HG02798 (cell line): ENCODE results near the gene CD28.
"Not testable (repeated sequence)": the region's sequence is repeated elsewhere in the genome, so short reads cannot be mapped to it uniquely, and the experiment has no call there.

Source experiments
- ATAC-seq: cut with Tn5 transposase; IDR thresholded peaks from one replicate; pipeline ENCODE4 v1.9.1; 2021; ENCODE audit warnings: mild to moderate bottlenecking; ENCODE audit not compliant: unreplicated experiment, poor library complexity

The CD28 gene

DNA sequence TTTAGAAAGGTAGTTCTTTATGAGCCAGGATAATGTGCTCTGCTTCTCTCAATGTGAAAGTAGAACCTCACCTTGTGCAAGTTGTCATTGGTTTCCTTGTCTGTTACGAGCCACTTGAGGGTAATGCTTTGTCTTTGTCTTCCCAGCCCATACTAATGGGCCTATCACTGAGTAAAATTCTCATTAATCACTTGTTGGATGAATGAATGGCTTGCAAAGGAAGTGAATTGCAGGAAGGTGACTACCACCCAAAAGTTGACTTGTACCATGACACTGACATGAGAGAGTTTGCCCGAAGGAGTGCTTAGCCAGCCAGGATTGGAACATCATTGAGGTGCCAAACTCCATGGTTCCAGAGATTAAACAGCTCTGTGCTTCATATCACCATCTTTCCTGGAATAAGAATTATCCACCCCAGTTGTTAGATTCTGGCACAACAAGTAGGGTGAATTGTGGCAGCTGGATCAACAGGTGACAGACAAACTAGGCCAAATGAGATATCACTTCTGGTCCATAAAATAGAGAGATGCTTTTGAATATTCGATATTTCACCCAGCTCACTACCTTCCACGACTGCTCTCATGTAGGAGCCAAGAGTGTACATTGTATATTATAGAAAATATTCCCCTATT, 20.5 kb upstream of the CD28 start:
- ATAC-seq = no peak

DNA sequence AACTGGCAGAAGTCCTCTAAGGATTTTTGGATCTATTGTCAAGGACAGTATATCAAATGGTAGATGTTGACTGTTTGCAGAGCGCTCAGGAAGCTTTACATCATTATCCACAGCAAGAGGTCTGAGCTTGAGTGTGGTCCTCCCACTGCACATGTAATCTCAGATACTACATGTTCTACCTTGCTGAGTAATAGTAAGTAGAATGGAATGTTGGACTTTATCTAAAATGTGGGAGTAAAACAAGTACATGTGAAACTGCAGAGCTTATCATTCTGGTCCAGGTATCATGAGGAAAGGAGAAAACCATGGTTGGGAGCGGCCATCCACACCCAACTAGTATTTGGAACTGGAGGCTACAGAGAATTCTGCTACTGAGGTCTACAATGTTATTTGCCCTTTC, 19.3 kb upstream of the CD28 start:
- ATAC-seq = no peak

DNA sequence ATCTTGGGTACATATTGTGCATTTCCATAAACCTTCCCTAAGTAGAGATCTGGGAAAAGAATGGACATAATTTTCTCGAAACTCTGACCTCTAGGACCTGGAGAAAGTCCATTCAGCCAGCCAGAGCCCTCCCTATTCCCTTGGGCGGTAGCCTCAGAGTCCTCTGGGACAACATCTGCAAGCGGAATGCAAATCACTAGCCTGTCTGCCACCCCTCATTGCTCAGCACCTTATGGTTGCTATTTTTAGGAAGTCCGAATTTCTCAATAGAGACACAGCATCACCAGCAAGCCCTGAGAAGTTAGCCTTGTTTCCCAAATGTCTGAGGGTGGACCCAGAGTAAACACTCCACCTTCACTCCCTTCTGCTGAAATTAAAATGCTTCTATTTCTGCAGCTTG, 17.6 kb upstream of the CD28 start:
- ATAC-seq = peak; percentile 72

DNA sequence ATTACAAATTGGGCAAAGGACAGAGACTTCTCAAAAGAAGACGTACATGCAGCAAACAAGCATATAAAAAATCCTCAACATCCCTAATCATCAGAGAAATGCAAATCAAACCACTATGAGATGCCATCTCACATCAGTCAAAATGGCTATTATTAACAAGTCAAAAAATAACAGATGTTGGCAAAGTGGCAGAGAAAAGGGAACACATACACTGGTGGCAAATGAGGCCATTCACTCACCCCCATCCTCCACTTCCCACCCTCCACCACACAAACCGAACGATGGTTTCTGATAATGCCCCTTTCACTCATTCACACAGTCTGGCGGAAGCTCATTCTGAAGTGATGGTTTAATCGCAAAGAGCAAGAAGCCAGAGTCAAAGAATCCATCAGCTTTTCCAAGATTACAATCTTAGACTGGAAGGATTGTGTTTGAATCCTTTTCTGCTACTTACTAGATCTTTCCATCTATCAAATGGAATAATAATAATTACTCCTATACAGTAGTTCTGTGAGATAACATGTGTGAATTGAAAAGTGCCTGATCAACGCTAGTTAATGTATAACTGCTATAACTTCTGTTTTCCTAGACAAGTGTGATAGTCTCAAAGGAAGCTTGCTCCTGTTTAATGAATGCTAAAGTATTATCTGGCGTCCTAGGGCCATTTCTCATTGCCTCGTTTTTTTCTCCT, 16.9 kb upstream of the CD28 start:
- peak; percentile 61 for ATAC-seq

DNA sequence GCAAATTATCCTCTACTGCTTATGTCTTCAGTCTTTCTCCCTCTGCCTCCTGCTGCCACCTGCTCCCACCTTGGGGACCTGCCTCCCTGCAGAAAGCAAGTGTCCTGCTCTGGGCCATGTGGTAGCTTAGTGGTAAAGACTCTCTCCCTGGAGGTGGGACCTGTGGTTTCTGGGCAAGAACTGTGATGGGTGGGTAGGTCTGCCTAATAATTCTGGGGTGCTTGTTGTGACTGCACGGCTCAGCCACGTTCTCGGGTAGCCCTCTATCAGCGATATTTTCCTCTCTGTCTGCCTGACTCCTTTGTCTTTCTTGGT, 16.4 kb upstream of the CD28 start:
- ATAC-seq = peak; percentile 28

DNA sequence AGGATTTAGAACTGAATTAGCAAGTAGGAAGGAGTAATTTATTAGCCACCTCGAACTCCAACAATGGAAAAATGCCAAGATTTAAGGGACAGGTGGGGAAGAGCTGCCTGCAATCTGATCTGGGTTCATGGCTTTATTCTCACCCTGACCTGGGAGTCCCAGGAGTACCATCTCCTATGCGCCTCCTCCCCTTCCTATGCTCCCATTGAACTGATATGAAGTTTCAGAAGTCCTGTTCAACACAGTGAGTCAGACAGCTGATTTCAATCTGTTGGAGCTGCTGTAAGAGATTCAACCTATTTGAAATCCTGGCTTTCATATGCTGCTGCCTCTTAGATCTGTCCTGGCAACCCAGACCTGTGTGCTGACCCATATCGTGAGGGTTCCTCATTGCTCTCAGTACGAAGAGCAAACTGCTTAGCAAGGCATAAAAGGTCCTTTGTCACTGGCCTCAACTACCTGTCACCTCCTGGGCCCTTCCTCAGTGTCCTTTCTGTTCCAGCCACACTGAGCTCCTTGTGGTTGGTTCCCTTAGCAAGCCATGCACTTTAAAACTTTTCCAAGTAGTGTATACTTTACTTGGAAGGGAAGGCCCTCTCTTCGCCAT, 15.9 kb upstream of the CD28 start:
- no peak for ATAC-seq

DNA sequence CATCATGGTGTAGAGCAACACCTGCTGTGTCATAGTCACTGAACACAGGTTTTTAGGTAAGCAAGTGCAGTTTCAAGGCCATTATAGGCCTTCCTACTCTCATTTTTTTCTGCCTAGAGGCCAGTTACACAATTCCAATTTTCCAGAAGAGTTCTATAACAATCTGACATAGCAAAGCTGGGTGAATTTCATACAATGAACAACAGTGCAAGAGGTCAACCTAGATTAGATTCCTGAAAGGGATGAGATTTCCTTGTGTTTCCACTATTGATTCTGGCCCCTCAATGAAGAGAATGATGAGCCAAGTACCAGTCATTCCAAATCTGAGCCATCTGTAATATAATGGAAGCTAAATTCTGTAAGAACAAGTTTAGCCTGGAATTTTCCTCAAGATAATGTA, 15.3 kb upstream of the CD28 start:
- ATAC-seq = no peak

DNA sequence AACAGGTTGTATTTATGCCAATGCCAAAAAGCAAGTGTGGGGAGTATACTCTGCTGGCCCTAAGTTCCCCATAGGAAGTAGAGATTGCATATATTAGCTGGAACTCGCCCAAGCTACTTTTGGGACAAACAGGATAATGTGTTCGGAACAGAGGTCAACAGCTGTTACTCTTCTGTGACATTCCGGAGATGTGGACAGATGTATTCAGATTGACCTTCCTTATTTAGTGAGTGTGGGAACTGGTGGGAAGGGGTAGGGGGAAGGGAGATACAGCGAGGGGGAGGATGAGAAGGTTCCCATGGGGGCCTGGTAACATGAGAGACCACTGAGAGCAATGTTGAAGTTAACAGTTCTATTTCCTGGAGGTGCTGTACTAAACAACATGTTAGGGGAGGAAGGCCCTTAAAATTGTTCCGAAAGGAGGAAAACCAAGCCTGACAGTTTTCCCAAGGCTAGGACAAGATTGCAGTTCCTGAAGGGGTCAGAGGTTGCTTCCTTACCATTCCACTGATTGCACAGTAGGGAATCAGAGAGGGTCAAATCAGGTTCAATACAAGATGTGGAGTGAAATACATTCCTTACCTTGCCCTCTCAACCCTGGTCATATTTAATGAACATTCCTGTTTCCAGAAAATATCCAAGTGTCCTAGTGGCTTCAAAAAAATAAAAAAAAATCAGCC, 14.3 kb upstream of the CD28 start:
- no peak for ATAC-seq

DNA sequence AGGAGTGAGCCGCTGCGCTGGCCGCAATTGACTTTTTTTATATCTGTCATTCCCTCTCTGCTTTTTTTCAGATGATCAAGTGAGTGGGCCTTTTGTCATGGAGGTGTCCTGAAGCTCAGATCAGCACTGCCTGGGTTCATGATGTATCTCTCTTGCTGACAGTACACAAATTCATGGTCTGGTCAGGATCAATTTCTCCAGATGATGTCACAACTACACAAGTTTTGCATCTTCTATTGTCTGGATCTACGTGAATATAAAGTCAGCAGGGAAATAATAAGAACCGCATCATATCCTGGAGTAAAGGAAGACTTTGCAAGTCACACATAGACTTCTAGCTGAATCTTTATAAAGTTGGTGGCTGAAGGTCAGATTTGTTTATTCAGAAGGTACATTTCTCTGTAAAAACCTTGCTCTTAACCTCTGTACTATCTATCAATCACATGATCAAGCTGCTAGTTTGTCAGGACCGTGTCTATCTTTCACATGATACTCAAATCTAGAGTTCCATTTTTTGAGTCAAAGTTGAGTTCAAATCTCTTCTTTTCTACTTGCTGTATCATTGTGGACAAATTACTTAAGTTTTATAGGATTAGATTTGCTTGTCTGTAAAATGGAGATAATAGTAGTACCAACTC, 13.1 kb upstream of the CD28 start:
- ATAC-seq = no peak

DNA sequence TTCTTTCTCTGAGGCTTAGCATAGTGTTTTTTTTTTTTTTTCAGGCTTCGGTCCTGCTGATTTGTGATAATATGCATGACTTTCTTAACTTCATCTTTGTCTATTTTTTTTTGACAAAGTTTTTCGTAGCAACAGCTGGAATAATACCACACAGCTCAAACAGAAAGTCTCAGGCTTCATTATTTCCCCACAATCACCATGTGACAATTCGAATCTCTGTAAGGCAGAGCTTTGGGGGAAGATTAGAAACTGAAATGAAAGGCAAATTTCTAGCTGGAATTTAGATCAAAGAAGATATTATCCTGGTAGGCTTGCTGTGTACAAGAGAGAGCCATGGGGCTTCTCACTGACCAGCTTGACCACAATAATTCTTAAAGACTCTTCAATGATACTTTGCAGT, 12.2 kb upstream of the CD28 start:
- no peak for ATAC-seq

DNA sequence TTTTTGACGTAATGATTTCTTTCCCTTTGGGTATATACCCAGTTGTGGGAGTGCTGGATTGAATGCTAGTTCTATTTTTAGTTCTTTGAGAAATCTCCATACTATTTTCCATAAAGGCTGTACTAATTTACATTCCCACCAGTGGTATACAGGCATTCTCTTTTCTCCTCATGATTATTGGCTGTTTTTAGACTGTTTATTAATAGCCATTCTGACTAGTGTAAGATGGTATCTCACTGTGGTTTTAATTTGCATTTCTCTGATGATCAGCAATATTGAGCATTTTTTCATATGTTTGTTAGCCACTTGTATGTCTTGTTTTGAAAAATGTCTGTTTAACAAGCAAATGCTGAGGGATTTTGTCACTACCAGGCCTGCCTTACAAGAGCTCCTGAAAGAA, 9.2 kb upstream of the CD28 start:
- peak; percentile 72 for ATAC-seq

DNA sequence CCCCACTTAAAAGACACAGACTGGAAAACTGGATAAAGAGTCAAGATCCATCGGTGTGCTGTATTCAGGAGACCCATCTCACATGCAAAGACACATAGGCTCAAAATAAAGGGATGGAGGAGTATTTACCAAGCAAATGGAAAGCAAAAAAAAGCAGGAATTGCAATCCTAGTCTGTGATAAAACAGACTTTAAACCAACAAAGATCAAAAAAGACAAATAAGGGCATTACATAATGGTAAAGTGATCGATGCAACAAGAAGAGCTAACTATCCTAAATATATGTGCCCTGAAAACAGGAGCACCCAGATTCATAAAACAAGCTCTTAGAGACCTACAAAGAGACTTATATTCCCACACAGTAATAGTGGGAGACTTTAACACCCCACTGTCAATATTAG, 8.7 kb upstream of the CD28 start:
- not testable (repeated sequence) for ATAC-seq

DNA sequence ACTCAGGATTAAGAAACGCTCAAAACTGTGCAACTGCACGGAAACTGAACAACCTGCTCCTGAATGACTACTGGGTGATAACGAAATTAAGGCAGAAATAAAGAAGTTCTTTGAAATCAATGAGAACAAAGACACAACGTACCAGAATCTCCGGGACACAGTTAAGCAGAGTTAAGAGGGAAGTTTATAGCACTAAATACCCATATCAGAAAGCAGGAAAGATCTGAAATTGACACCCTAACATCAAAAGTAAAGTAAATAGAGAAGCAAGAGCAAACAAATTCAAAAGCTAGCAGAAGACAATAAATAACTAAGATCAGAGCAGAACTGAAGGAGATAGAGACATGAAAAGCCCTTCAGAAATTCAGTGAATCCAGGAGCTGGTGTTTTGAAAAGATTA, 8.0 kb upstream of the CD28 start:
- ATAC-seq = not testable (repeated sequence)

DNA sequence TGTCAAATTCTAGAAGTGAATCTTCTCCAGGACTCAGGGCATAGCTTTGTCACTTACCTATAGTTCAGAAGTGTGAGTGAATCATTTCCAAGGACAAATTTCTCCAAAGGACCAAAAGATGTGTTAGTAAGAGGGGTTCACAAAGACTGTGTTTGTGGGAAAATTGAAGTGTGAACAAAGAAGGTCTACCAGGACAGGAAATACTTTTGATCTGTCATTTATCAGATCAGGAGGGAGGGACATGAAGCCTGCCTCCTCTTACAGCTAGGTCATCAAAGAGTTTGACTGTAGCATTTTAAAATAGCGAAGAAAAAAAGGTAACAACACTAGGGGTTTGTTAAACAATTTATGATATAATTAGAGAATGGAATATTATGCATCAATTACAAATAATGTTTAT, 2.0 kb upstream of the CD28 start:
- no peak for ATAC-seq

DNA sequence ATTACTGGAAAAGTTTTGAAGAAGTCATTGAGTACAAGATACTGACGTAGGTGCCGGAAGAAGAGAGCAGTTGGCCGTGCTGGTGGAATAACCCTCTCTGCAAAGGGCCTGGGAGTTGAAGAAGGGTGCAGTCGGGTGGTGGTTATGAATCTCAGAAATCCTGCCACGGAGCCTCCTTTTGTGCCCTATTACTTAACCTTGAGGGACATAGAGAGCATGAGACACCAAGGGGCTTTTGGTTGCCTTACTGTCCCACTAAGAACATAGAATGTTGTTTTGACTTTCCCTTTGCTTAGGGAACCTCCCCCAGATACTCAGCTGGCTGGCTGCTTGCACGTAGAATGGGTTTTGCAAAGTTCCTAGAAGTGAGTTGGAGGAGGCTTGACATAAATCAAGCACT, 1.3 kb upstream of the CD28 start:
- ATAC-seq = no peak

DNA sequence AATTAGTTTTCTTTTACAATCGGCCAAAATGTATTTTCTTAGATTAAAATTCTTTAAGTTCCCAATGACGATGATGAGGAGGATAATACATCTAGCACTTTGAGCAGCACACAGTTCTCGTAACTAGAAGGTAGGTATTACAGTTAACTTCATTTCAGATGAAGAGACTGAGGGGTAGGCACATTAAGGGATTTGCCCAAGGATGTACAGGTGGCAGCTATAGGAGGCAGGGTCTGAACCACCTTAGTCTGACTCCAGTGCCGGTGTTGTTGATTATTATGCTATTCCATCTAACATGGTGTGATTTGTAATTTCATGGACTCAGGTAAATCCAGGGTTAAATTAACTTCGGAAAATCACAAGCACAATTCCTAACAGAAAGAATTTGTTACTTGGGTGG, 1.1 kb downstream of the CD28 start:
- no peak for ATAC-seq

DNA sequence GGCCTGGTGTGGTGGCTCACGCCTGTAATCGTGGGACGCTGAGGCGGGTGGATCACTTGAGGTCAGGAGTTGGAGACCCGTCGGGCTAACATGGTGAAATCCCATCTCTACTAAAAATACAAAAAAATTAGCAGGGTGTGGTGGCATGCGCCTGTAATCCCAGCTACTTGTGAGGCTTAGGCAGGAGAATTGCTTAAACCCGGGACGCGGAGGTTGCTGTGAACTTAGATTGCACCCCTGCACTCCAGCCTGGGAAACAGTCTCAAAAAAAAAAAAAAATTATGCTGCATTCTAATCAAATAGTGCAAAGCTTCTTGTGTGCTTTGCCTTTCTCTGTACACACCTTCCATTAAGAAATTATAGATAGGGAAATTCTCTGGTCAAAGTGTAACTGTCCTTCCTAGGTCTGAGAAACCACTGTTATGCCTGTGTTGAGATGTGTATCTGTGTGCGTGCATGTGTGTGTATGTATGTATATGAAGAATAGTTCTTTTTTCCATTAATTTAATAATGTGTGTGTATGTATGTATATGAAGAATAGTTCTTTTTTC, 2.5 kb downstream of the CD28 start:
- no peak for ATAC-seq

DNA sequence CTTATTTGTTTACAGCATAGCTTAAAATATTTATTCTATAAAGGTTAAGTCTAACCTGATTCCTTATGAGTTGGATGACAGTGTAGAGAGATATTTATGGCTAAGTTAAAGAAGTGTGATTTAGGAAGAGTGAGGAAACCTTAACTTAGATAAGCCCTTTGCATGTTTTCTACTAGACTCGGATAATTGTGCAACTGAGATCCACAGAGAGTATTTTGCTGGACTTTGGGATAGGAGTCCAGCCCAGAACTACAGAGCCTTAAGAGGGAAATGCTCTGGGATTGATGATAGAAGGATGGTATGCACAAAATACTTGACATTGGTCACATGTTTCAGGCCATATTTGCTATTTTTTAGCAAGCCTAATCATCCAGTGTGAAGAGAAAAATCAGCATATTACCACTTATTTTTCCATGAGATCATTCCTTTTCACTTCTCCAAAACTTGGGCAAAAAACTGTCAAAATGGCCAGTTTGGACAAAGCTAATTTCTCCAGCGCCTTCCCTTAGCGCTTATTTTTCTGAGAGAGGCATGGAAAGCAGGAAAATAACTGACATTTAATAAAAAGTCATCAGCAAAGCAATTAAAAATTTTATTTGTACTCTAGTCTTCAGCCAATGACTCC, 3.1 kb downstream of the CD28 start:
- no peak for ATAC-seq

DNA sequence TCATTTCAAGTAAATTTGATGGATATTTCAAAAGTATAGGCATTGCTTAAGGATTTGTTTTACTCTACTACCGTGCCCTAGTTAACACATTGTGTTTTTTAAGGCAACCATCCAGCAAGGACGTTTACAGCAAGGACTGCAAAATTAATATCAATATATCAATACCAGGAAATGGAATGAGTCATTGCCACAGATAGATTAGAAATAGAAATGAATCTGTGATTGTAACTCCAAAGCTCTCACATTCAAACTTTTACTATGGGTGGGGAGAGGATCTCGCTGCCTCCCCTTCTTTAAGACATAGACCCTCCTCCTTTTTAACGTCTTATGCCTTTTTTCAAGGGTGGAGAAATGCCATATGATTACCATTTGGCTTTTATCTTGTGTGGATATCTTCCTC, 3.8 kb downstream of the CD28 start:
- ATAC-seq = no peak

DNA sequence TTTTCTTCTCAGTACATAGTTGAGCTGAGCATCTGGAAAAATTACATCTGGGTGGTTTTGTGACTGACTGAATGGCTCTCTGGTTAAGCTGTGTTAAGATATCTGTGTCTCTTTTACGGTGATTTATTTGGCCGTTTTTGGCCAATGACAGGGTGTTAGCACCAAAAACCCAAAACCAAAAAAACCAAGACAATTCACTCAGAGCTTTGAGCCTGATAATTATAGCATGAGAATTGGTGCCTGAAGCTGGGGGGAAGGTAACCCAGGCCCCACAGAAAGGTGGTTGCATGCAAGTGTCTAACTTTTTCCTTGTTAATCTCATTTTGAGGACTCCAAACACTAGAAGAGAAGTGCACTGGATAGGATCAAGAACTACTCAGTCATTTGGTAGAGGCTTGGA, 4.5 kb downstream of the CD28 start:
- no peak for ATAC-seq
